Right lobe of liver (tissue), 4 donors: ENCODE data around the gene ZNF784.

Experiments
- POLR2A ChIP-seq: fragments of 450-650 bp; IDR thresholded peaks from one replicate; pipeline ENCODE4 v1.6.1; 2017; ENCODE audit warnings: antibody characterized with exemption, mild to moderate bottlenecking
- TF ChIP-seq, protein P1 (sequence below), 4 donors: fragments of 200-600 bp in 3 of 4; fragments of 450-650 bp in 1 of 4; IDR thresholded peaks; one replicate each; pipeline versions ENCODE4 v1.5.1 to v1.8.0; 2016 to 2022; ENCODE audit warnings: antibody characterized with exemption in 4 of 4, mild to moderate bottlenecking in 2 of 4
- donor health status: DM: no; HTN: no; CAD: no.
- donor health status: DM: no; HTN: no; CAD: no.
- donor health status: DM: no; HTN: yes; CAD: no.

DNA sequence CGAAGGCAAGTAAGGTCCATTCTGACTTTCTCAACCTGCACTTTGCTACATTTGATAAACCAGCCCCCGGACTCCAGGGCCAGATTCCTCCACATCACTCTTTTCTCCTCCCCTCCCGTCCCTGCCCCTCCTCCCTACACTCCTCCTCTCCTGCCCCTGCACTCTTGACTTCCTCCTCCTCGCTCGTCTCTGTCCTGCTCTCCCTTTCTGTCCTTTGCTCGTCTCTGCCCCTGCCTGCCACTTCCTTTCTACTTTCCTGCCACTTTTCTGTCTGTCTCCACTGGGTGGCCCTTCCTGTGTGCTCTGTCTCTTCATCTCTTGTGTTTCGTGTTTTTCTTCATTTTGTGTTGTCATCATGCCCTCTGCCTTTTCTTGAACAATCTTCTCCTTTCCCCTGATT is 37.5 kb upstream of the ZNF784 start:
- TF ChIP-seq, protein P1, sequence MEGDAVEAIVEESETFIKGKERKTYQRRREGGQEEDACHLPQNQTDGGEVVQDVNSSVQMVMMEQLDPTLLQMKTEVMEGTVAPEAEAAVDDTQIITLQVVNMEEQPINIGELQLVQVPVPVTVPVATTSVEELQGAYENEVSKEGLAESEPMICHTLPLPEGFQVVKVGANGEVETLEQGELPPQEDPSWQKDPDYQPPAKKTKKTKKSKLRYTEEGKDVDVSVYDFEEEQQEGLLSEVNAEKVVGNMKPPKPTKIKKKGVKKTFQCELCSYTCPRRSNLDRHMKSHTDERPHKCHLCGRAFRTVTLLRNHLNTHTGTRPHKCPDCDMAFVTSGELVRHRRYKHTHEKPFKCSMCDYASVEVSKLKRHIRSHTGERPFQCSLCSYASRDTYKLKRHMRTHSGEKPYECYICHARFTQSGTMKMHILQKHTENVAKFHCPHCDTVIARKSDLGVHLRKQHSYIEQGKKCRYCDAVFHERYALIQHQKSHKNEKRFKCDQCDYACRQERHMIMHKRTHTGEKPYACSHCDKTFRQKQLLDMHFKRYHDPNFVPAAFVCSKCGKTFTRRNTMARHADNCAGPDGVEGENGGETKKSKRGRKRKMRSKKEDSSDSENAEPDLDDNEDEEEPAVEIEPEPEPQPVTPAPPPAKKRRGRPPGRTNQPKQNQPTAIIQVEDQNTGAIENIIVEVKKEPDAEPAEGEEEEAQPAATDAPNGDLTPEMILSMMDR (IDR thresholded peaks at IDR 0.05), result no peak
- no peak for TF ChIP-seq POLR2A
